Heart left ventricle (tissue), 13 donors: ENCODE measurements around the gene PCYOX1L.
"Not testable (repeated sequence)": the region's sequence is repeated elsewhere in the genome, so short reads cannot be mapped to it uniquely, and the experiment has no call there.

Experiments
- POLR2A ChIP-seq, 2 donors: fragments of 450-650 bp; IDR thresholded peaks; one replicate each; pipeline ENCODE4 v1.6.1; 2017; ENCODE audit warnings: antibody characterized with exemption in 2 of 2, mild to moderate bottlenecking in 2 of 2, moderate library complexity in 2 of 2
- TF ChIP-seq, protein P1 (sequence below), 12 donors: fragments of 200-600 bp; sonication (generic) in 4 of 12; IDR thresholded peaks; one replicate each; pipeline versions ENCODE4 v1.5.0 to v1.8.0; 2018 to 2022; ENCODE audit warnings: antibody characterized with exemption in 12 of 12, mild to moderate bottlenecking in 5 of 12
- donor health status: ischemic (EF 13 %, LVEDD 7.1; RV severe dilation, severe dysfunction).
- donor health status: DM: no; HTN: yes; CAD: no.
- donor health status: DM: no; HTN: no; CAD: no.
- donor health status: ischemic (EF 25% LVEDD 6.9; RV normal size, moderate dysfunction).
- donor health status: ischemic (EF 25% LVEDD 5.7; RV mildly dilated, moderate dysfunction).
- donor health status: ischemic (EF 35%, LVEDD 5.7; RV mildly dilated, moderate dysfunction).
- donor health status: nonischemic (EF 11% LVEDD 7.7; RV severe dilation, severe dysfunction).
- donor health status: DM: yes; HTN: yes; CAD: no.
- donor health status: PGD.
- donor health status: ischemic (EF 29% LVEDD 5.4; RV normal size, mild dysfunction).
- donor health status: nonischemic (EF 23%, LVEDD 6.1; RV moderate dilation, normal function).

DNA sequence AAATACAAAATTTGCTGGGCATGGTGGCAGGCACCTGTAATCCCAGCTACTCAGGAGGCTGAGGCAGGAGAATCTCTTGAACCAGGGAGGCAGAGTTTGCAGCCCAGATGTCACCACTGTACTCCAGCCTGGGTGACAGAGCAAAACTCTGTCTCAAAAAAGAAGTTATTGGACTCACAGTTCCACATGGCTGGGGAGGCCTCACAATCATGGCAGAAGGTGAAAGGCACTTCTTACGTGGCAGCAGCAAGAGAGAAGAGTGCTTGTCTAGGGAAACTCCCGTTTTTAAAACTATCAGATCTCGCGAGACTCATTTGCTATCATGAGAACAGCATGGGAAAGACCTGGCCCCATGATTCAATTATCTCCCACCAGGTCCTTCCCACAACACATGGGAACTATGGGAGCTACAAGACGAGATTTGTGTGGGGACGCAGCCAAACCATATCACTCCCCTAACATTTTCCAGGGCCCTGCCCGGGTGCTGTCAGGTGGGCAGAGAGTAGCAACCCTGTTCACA lies 41.0 kb downstream of the PCYOX1L start:
- TF ChIP-seq, protein P1, sequence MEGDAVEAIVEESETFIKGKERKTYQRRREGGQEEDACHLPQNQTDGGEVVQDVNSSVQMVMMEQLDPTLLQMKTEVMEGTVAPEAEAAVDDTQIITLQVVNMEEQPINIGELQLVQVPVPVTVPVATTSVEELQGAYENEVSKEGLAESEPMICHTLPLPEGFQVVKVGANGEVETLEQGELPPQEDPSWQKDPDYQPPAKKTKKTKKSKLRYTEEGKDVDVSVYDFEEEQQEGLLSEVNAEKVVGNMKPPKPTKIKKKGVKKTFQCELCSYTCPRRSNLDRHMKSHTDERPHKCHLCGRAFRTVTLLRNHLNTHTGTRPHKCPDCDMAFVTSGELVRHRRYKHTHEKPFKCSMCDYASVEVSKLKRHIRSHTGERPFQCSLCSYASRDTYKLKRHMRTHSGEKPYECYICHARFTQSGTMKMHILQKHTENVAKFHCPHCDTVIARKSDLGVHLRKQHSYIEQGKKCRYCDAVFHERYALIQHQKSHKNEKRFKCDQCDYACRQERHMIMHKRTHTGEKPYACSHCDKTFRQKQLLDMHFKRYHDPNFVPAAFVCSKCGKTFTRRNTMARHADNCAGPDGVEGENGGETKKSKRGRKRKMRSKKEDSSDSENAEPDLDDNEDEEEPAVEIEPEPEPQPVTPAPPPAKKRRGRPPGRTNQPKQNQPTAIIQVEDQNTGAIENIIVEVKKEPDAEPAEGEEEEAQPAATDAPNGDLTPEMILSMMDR (IDR thresholded peaks at IDR 0.05) = not testable (repeated sequence)
- not testable (repeated sequence) for TF ChIP-seq POLR2A (IDR thresholded peaks at IDR 0.05)
